Stimulated activated CD4-positive, alpha-beta T cell treated with anti-CD3 and anti-CD28 coated beads, TNF-alpha, amount 100 ng/mL, for 4 hours (primary cell): Measurements from ENCODE around the gene TTC9.
A peak's percentile ranks its signal among the peaks of the same experiment; 100 is the strongest.

Experiments
- DNase-seq, 3 experiments: peaks; one replicate each; pipeline ENCODE4 v3.0.0-alpha.2; 2020; ENCODE audit warnings: low read depth in 3 of 3

The TTC9 gene

DNA sequence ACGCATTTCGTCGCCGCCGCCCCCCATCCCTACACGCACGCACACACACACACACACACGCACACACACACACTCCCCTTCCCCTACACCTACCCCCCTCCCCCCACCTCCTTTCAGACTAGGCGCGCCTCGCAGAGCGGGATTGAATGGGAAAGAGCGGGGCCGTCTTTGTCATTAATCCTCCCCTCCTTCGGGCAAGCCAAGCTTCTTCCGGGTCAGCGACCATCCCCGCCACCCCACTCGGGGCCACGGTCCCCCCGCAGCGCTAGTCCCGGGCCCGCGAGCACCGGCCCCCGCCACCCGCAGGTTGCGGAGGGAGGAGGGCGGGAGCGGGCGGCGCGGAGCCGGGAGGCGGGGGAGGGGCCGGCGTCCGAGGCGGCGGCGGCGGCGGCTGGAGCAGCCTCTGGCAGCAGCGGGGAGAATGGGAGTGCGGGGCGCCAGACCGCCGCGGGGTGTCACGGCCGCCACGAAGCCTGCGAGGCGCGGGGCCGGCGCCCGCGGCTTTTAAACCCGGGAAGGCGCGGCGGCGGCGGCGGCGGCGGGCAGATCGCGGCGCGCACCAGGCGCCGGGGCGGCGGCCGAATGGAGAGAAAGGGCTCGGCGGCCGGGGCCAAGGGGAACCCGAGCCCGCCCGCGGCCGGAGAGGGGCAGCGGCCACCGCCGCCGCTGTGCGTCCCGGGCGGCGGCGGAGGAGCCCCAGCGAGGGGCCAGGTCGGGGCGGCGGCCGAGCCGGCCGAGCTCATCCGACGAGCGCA lies at the start of gene TTC9:
TTC9 (plus strand) TSS at position 369 of the 755 bp plus-strand sequence; CDS start at position 583, 214 bp downstream.
- peak in 1 of 3 experiments; percentile 41 for DNase-seq

DNA sequence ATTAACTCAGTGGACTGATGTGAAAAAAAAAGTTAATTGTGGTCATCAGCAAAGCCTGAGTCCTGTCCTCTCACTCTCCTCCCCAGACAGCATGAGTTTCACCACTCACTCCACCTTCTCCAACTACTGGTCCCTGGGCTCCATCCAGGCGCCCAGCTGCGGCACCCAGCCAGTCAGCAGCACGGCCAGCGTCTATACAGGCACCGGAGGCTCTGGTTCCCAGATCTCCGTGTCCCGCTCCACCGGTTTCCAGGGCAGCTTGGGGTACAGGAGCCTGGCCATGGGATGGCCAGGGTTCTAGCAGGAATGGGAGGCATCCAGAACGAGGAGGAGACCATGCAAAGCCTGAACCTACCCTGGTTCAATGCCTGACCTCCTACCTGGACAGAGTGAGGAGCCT lies 47.3 kb upstream of the TTC9 start:
- no peak for DNase-seq

GRCh38 chr14:70595443-70596185 lies 46.1 kb upstream of the TTC9 start:
- DNase-seq: no peak

GRCh38 chr14:70597731-70598130 lies 44.0 kb upstream of the TTC9 start:
- DNase-seq: no peak

GRCh38 chr14:70599345-70599744 lies 42.4 kb upstream of the TTC9 start:
- DNase-seq: no peak

DNA sequence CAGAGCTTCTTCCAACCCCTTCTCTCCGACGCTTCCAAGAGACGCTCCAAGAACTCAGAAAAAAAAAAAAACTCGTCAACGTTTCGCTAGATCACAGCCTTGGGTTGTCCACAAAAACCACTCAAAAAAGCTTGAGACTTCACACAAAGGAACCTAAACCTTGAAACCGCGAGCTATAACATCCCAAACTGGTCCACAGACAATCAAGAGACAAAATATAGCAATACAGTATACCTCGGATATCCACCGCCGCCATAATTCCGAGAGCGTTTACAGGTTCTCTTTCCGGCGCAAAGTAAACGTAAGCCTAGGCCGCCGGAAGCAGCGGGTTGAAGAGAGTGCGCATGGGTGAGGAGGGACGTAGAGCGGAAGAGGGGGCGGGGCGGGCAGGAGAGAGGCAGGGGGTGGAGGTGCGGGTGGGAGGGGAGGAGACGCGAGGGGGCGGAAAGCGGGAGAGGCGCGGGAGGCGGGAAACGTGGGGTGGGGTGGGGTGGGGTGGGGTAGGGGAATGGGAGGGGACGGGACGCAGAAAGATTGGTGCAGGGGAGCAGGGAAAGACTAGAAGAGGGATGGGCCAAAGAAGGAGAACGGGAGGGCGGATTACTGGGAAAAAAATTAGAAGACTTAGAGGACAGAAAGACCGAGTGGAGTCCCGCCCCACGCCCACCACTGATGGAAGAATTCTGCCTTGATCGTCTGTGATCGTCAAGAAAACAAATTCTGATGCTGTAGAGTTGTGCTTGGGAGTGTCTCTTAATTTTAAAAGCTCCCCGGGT lies 41.1 kb upstream of the TTC9 start, which contains the start of gene MED6:
MED6 (minus strand) TSS at position 274 of the 776 bp plus-strand sequence; CDS start at position 256, 18 bp downstream.
- peak; percentile 86 to 88 (median 87) for DNase-seq

DNA sequence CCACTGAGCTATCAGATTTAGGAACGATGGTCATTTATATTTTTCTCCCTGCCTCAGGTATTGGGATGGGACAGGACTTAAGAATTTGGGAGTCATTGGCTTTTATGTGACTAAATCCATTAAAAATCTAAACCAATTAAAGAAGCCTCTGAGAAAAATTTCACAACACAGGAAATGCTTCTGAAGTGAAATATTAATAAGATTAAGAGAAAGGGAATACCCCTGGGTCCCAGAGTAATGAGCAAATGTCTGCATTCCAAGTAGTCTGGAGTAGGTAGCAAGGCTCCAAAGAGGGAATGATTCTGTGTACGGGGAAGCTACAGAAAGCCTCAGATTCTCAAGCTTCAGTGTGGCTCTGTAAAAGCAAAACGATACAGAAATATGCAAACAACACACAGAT lies 40.6 kb upstream of the TTC9 start:
- no peak for DNase-seq

DNA sequence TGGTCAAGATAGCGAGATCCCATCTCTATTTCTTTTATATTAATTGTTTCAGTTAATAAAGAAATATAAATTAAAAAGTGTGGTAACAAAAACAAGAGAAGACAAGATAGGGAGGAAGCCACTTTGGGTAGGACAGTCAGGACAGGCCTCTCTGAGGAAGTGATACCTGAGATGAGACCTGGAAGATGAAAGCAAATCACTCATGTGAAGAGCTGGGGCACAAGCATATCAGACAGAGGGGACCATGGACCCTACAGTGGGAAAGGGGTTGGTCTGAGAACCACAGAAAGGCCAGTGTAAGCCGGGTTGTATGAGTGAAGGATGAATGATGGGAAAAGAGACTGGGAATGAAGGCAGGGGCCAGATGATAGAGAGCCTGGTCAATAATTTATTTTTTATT lies 39.5 kb upstream of the TTC9 start:
- no peak for DNase-seq

DNA sequence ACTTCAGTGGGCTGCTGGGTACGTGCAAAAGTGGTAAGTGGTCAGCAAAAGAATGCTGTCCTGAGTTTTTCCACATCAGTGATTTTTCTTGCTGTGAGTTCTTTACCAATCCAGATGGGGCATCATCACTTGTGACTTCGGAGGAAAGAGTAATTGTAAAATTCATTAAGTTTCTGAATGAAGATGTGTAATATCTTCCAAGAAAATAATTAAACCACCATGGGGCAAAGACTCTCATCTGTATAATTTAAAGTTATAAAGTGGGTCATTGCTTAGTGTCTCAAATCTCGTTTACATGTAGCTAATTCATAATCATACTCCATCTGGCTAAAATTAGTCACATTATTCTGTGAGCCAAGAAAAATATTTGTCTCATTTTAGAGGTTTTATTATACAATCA lies 30.5 kb upstream of the TTC9 start:
- no peak for DNase-seq

DNA sequence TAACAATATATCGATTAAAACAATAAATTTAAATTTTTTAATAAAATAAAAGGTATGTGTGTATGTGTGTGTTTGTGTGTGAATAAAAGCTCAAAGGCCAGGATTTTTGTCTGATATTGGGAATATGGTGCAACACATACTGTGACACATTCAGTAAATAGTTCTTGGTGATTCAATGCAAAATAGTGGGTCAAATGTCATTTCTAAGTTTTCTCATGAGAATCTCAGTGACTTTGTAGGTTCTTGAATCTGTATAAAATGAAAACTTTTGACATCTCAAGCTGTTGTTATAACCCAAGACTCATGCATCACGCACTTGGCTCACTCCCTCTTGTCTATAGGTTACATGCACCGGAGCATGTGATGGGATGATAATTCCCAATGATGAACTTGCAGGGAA lies 25.1 kb upstream of the TTC9 start:
- no peak for DNase-seq

DNA sequence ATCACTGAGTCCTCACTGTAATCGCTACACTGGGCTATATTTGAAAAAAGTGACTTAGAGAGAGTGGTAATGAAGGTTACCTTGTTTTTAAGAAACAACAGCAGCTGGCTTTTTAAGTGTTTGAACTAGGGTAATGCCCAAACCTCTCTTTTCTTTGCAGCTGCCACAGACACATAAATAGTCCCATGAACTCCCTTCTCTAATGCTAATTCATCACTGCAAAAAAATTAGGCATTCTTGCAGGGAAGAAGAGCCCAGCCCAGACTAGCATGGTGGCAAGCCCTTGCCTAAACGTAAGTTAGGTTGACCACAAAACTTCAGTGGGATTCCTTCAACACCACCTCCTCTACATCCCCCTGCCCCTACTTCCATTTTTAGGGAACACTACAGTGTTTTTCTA lies 23.4 kb upstream of the TTC9 start:
- no peak for DNase-seq

DNA sequence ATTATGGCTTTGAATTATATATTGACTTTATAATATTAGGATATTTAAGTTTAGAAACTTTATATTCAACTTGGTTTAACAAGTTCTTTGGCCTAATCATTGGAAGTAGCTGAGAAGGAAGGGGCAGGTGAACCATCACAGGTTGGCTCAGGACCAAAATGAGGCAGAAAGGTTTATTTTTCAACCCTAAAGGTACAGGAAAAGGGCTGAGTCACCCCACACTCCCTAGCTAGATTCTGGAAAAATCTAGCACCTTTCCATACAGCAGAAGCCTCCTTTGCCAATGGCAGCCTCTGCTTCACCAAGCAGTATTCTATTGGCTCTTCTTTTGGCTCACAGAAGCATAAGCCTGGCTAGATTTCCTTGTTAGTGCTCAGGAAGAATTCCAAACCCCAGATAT lies 22.0 kb upstream of the TTC9 start:
- no peak for DNase-seq

DNA sequence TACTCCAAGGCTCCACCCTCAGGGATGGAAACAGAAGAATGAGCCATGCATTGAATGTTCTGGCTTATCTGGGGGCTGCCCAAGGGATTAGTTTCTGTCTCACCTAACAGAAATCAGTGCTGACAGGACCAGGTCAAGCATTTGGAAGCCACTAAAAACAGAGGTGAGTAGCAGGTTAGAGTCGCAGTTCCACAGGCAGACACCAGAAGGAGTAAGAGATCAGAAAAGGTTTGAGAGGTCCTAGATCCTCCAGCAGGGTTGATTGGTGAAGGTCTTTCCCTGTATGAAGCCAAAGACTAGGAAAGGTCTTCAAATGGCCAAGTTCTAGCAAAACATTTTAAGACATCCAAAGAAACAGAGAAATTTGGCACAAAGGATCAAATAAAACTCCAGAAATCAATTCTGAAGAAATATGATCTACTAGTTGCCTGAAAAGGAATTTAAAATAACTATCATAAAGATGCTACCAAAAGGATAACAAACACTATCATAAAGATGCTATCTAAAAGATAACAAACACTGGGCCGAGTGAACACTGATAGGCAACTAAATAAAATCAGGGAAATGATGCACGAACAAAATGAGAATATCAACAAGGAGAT lies 19.5 kb upstream of the TTC9 start:
- DNase-seq: peak in 2 of 3 experiments; percentile 22 to 29

DNA sequence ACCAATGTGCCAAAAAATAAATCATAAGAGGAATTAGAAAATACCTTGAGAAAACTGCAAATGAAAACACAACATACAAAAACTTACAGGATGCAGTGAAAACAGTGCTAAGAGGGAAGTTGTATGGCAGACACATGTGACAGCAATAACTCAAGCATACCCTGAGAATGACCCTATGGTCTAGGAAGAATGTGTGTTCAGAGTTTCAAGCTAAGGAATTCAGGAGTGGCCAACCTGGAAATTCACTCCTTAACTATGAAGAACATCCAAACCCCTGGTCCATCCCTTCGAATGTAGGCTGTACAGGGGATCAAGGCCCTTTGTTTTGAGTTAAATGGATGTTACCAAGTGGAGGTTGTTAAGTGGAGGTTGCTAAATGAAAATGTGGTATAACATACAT lies 16.7 kb upstream of the TTC9 start:
- DNase-seq: no peak

GRCh38 chr14:70631948-70632347 lies 9.8 kb upstream of the TTC9 start:
- no peak for DNase-seq

DNA sequence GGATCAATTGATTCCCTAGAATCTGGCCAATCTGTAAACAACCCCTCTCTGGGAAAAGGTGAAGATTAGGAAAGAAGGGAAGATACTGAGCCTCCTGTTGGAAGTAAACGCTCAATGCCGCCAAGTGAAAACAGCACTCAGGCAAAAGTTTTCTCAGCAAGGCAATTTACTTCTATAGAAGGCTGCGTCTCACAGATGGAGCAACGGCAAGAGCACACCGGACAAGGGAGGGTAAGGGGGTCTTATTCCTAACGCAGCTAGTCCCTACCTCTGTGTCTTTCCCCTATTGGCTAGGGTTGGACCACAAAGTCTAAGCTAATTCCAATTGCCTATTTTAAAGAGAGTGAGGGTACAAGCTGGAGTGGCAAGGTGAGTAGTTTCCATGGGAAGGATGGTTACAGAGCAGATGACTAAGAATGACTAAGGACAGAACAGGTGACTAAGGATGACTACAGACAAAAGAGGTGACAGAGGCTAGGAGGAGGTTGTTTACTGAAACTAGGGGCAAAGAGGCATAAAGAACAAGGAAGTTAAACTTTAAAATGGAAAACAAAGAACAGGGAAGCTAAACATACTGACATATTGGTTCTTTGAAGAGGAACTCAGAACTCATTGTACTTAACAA lies 5.6 kb upstream of the TTC9 start:
- DNase-seq: no peak

DNA sequence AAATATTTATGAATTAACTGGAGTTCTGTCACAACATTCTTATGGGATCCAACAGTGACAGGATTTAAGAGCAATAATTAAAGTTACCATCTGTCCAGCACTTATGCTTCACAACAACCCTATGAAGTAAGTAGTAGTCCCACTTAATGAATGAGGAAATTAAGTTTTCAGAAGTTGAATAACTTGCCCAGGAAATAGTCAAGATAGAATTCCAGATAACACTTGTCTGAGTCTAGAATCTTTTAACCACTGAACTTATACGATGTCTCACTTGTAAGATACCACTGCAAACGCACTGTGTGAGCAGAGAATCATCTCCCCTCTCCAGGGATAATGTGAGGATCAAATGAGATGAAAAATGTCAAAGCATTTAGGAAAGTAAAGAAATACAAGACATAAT lies 3.3 kb upstream of the TTC9 start:
- no peak for DNase-seq

DNA sequence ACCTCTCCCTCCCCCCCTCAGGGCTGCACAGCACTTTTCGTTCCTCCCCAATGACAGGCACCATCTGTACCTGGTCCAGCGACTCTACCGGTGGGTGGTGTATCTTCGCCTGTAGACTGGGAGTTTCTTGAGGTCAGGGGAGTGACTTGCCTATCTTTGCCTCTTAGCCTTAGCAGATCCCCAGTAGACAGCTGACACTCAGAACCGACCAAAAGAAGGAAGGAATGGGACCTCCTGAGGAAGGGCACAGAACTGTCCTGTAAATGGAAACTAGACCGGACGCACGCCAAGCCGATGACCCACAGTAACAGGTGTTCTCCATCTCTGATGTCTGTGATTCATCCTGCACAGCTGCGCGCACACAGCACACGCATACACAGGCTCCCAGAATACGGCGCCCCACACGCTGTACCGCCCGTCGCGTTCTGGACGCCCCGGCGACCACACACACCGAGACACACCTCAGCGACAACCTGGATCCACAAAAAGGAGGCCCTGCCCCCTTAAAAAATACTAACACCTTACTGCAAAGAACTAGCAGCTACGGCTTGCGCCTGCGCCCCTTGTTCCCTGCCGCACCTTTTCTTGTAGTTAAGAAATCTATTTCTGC lies 673 bp upstream of the TTC9 start:
- peak in 1 of 3 experiments; percentile 13 for DNase-seq

- DNase-seq: peak in 1 of 3 experiments; percentile 35
Measured at GRCh38 chr14:70642303-70643235, 853 bp downstream of the TTC9 start.

DNA sequence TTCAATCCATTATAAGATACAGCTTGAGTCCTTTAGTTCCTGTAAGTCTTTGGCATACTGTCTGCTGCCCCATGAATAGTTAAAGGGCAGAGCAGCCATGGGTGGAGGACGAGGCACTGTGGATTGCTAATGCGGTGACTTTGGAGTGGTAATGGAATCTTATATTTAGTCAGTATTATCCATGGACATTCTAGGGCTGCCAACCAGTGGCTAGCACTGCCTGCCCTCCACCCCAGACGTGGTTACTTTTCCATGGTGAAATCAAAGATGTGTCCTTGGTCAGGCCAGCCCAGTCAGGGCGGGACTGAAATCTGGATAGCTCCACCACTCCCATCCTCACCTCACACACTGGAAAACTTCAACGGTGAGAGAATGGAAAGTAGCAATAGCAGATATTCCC lies 2.3 kb downstream of the TTC9 start:
- DNase-seq: no peak
